Stomach (tissue), 9 donors: Measurements from ENCODE around the gene C1orf226. TPM values are rescaled to one million over a fixed set of nuclear protein-coding genes. Genes with fewer than 3 reads are reported as not detected.

Experiments used
- DNase-seq, 2 donors: peaks; one replicate each; pipeline versions ENCODE4 v3.0.0 to v3.0.0-alpha.2; 2013 to 2019
- H3K27ac ChIP-seq, 5 donors: fragments of 200-600 bp in 4 of 5; sonication (generic) in 4 of 5; one replicate each; pipeline ENCODE4 v1.5.1; 2013 to 2019; ENCODE audit warnings: mild to moderate bottlenecking in 1 of 5, moderate library complexity in 1 of 5
- H3K27me3 ChIP-seq, 3 donors: fragments of 200-600 bp; sonication (generic); one replicate each; pipeline ENCODE4 v1.5.1; 2017 to 2019; ENCODE audit warnings: mixed run types in 1 of 3
- H3K36me3 ChIP-seq, 4 donors: fragments of 200-600 bp; sonication (generic); 1 replicate in 3 of 4; 2 replicates in 1 of 4; pipeline ENCODE4 v1.5.1; 2016 to 2019
- H3K4me1 ChIP-seq, 4 donors: fragments of 200-600 bp; sonication (generic); one replicate each; pipeline ENCODE4 v1.5.1; 2016 to 2019
- H3K4me3 ChIP-seq, 4 donors: fragments of 200-600 bp; sonication (generic) in 3 of 4; one replicate each; pipeline ENCODE4 v1.5.1; 2016 to 2019; ENCODE audit warnings: mild to moderate bottlenecking in 1 of 4
- H3K9me3 ChIP-seq, 4 donors: fragments of 200-600 bp; sonication (generic); one replicate each; pipeline ENCODE4 v1.5.1; 2016 to 2019
- CTCF ChIP-seq, 7 experiments: fragments of 450-650 bp in 4 of 7; fragments of 200-600 bp in 3 of 7; sonication (generic) in 3 of 7; IDR thresholded peaks; one replicate each; pipeline ENCODE4 v1.5.1; 2016 to 2019; ENCODE audit warnings: antibody characterized with exemption in 7 of 7, control low read depth in 2 of 7, mild to moderate bottlenecking in 1 of 7
- EP300 ChIP-seq: sonication (generic); formaldehyde crosslinking; IDR thresholded peaks from one replicate; pipeline ENCODE4 v1.6.1; 2017; ENCODE audit warnings: antibody characterized with exemption
- POLR2A ChIP-seq, 4 donors: fragments of 450-650 bp; IDR thresholded peaks; one replicate each; pipeline ENCODE4 v1.6.1; 2016; ENCODE audit warnings: antibody characterized with exemption in 4 of 4, control low read depth in 2 of 4, mild to moderate bottlenecking in 1 of 4, moderate library complexity in 1 of 4
- POLR2AphosphoS5 ChIP-seq, 3 donors: sonication (generic); formaldehyde crosslinking; IDR thresholded peaks; one replicate each; pipeline ENCODE4 v1.6.1; 2016; ENCODE audit warnings: antibody characterized with exemption in 3 of 3
- whole genome bisulfite sequencing, 5 donors: extraction: QIAGEN DNeasy Blood & Tissue Kit in 3 of 5; methylation state at CpG; one replicate each; pipeline versions ENCODE4 v1.1.5 to v1.1.7; 2013 to 2018; 5-methylcytosine and 5-hydroxymethylcytosine counted together
- intact Hi-C: fragments of 100-400 bp; cut with DNase I; formaldehyde crosslinking; loops from one replicate; pipeline ENCODE4 v1.15.1; 2023; ENCODE audit warnings: low total_unique reads
- polyA plus RNA-seq, 3 donors: library from polyadenylated mRNA; stranded (reverse); fragments of 200-250 nt; gene quantifications; one replicate each; pipeline ENCODE4 v1.2.3, GENCODE V29; 2013
- total RNA-seq, 5 donors: library from RNA; depleted of rRNA; stranded (reverse); fragments of >200 nt; gene quantifications; one replicate each; pipeline versions ENCODE4 v1.1.0 to v1.2.3, GENCODE V29; 2014 to 2016
- donor health status: healthy with polysubstance abuse.
- donor health status: Bipolar disorder and iron deficiency.
- donor health status: healthy.

Gene C1orf226
- total and polyA plus RNA-seq, 8 donors, result 2.4 to 14.0 (median 4.0) TPM

DNA sequence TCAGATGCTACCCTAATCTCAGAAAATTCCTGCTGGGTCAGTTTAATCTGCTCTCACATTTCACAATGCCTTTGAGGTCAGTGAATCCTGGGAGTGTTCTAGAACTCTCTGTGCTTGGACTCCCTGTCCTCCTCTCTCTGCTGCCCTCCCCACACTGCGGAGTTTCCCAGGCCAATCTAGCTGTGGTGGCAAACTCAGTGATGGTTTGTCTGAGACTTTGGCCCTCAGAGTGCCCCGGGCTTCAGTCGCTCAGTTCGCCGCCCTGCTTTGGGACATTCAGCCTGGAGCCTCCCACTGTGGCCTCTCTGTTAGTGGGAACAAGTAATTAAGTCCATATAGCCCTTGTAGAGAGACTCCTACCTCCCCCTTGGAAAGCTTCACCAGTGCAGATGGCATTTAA lies 7.1 kb downstream of the C1orf226 start:
- intact Hi-C loops, result loop anchor here (5.0 kb wide), 1 partner anchor 336 kb away; no protein-coding TSS in a partner anchor
- no peak for DNase-seq
- no peaks in the 10 kb centered on the region for H3K9me3 ChIP-seq
- TF ChIP-seq POLR2AphosphoS5 (IDR thresholded peaks at IDR 0.05), result no peak
- TF ChIP-seq EP300, result no peak
- TF ChIP-seq CTCF (IDR thresholded peaks at IDR 0.05), result no peak
- no peak for TF ChIP-seq POLR2A (IDR thresholded peaks at IDR 0.05)
- H3K4me3 ChIP-seq, result no peak overlapping the region
- H3K27ac ChIP-seq, result no peak overlapping the region
- peaks cover 0 to 8% (median 3%) of the 10 kb centered on the region in 4 donors for H3K4me1 ChIP-seq
- H3K36me3 ChIP-seq, result peaks cover 0 to 25% (median 6%) of the 10 kb centered on the region in 4 donors
- WGBS, 5 donors, result 83 to 100% (median 93%) methylated on average over 4 to 5 of the region's 5 CpGs
- no peaks in the 10 kb centered on the region for H3K27me3 ChIP-seq

DNA sequence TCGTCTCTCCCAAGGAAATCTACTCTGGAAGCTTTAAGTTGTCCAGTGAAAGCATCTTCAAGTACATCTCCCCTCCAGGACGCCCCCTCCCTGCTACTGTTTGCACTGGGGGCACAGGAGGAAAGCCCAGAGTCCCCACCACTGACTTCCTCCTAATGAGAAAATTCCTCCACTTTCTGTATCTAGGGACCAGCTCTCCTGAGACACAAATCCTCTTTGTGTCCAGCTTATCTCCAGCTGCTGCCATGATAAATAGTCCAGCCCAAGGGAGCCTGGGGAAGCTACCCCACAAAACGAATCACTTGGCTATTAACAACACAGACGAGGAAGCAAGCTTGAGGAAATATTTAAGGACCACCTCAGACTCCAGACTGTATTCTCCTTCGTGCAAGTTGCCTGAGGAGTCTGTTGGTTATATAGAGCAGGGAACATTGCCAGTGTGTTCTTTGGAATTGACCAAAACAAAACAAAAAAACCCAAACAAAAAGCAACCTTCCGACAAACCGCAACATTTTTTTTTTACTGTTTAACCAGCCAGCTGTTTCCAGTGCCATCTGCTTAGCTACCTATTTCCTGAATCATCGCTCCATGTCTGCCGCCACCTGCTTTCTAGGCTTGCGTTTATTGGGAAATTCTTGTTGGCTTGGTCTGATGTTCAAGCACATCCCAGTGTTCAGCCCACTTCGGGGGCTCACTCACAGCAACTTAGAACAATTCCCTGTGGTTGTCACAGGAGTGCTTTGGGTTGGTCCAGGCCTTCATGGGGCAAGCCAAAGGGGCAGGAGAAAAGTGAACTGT lies 7.7 kb downstream of the C1orf226 start:
- WGBS, 5 donors, result 50 to 58% (median 53%) methylated on average over 11 of the region's 11 CpGs
- peak in 1 of 2 donors; percentile 19 for DNase-seq
- Histone ChIP-seq H3K4me1 (peaks cover 0 to 8% (median 3%) of the 10 kb centered on the region in 4 donors), H3K27ac (no peak overlapping the region), H3K36me3 (peaks cover 0 to 19% (median under 1%) of the 10 kb centered on the region in 4 donors), H3K27me3 (no peaks in the 10 kb centered on the region), H3K4me3 (no peak overlapping the region), H3K9me3 (no peaks in the 10 kb centered on the region)
- intact Hi-C loops, result loop anchor here (5.0 kb wide), 1 partner anchor 337 kb away; no protein-coding TSS in a partner anchor
- TF ChIP-seq POLR2A (IDR thresholded peaks at IDR 0.05) (no peak), EP300 (no peak), POLR2AphosphoS5 (IDR thresholded peaks at IDR 0.05) (no peak), CTCF (IDR thresholded peaks at IDR 0.05) (no peak)

DNA sequence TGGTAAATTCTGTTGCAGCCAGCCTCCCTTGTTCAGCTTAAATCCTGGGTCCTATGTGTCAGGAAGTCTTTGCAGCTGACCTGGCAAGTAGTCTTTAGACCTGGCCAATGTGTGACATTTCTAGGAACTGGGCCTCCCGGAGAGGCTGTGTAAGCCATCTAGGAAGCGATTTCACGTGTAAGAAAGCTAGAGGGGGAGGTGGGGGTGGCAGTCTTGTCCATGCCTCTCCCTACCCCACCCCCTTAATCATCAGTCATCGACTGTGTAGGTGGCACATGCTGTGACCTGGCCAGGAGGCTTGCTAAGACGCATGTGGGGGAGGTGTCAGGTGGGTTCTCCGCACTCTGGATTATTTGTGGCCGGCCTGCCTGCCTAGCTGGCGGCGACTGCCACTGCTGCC lies 8.4 kb downstream of the C1orf226 start:
- intact Hi-C loops, result loop anchor here (5.0 kb wide), 1 partner anchor 338 kb away; no protein-coding TSS in a partner anchor
- H3K27ac ChIP-seq, result no peak overlapping the region

More for the DNA sequence above, 8.4 kb downstream of the C1orf226 start:
- H3K9me3 ChIP-seq, result no peaks in the 10 kb centered on the region
- peaks cover 0 to 12% (median 0%) of the 10 kb centered on the region in 4 donors for H3K36me3 ChIP-seq
- WGBS, 5 donors, result 75 to 83% (median 77%) methylated on average over 8 to 9 of the region's 9 CpGs
- TF ChIP-seq POLR2AphosphoS5 (IDR thresholded peaks at IDR 0.05) (no peak), EP300 (no peak), POLR2A (IDR thresholded peaks at IDR 0.05) (no peak), CTCF (IDR thresholded peaks at IDR 0.05) (no peak)
- H3K4me3 ChIP-seq, result no peak overlapping the region
- peaks cover 0 to 4% (median 0%) of the 10 kb centered on the region in 3 donors for H3K27me3 ChIP-seq
- peaks cover 0 to 8% (median 3%) of the 10 kb centered on the region in 4 donors for H3K4me1 ChIP-seq
- DNase-seq, result no peak
